ENCODE data around the gene MOV10. TPM values are rescaled to one million over a fixed set of nuclear protein-coding genes. Genes with fewer than 3 reads are reported as not detected.

Gene MOV10
- total and polyA plus RNA-seq, 9 of the 15 experiments (the other 6 are each of a cell fraction or from before 2014, with no cell fraction given) = 16.7 to 105 (median 49.5) TPM

DNA sequence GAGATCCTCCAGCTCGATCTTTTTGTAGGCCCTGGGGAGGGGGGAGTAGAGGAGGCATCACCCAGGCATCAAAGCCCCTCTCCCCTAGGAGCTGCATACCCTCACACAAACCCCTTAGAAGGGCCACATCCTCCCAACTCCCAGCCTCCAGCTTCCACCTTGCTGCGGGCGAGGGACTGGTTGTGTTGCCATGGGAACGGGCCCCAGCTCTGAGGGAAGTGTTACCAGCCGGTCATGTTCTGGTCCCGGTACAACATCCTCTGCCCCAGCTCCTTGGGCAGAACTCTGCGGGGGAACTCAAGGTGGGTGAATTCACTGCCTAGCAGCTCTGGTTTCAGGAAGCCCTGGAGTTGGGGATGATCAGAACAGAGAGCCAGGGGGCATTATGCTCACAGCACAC lies 36.6 kb downstream of the MOV10 start:
- Histone ChIP-seq H3K27me3 (ENCODE audit: control insufficient read depth in 2 of 2, insufficient read depth in 2 of 2, low read length in 2 of 2) (no peaks in the 10 kb centered on the region), H3K9ac (ENCODE audit: insufficient read depth in 1 of 2, low read depth in 2 of 2, low read length in 2 of 2) (peak overlapping the region in 1 of 2 experiments; percentile 24; a peak in 1 of 4 replicates), H4K20me1 (replicated peaks; ENCODE audit: control insufficient read depth, insufficient read depth, low read length) (no peaks in the 10 kb centered on the region), H3K4me2 (ENCODE audit: insufficient read depth, low read length) (no peak overlapping the region), H3K9me3 (replicated peaks; ENCODE audit: control insufficient read depth, insufficient read depth, low read depth, low read length) (no peaks in the 10 kb centered on the region), H3K27ac (ENCODE audit: extremely low read depth, low read depth, low read length) (no peak overlapping the region), H3K36me3 (ENCODE audit: control insufficient read depth, insufficient read depth, low read length) (no peaks in the 10 kb centered on the region), H3K79me2 (ENCODE audit: control insufficient read depth, insufficient read depth, low read length) (peaks cover 9% of the 10 kb centered on the region), H3K9me1 (ENCODE audit: control insufficient read depth, insufficient read depth, low read length) (no peaks in the 10 kb centered on the region), H3K4me1 (replicated peaks in 1 of 2; ENCODE audit: control insufficient read depth in 2 of 2, insufficient read depth in 2 of 2, low read length in 2 of 2) (peaks cover 24 to 39% of the 10 kb centered on the region in 2 experiments; a peak in 4 of 5 replicates), H3K4me3 (no peak overlapping the region), H2AFZ (ENCODE audit: low read depth, low read length) (no peak overlapping the region)
- no TSS peak for BruUV-seq (replicated peaks)
- intact Hi-C loops (cut with micrococcal nuclease) (loop anchor here (10.0 kb wide), 1 partner anchor 434 kb away; no protein-coding TSS in a partner anchor), in situ Hi-C loops (cut with MboI) (no loop called here)
- 39% methylated on average over 7 of the region's 7 CpGs for WGBS (ENCODE audit: insufficient coverage, low coverage, missing lambda C conversion rate)
- DNase-seq (ENCODE audit: extremely low read depth in 1 of 4, low spot score in 3 of 4) (no peak), FAIRE-seq (no peak), ATAC-seq (no peak)
- ChIA-PET CTCF (ENCODE audit: low intra/inter-chr PET ratio) (no interaction called here), POLR2A (interaction anchor here (0.6 to 0.9 kb wide), 3 partner anchors 11 to 1326 kb away, joined by 3 read pairs; no protein-coding TSS in a partner anchor)
- TF ChIP-seq NCOA2 (IDR thresholded peaks at IDR 0.05; ENCODE audit: partially characterized antibody in 2 of 2) (no peak), RFX1 (IDR thresholded peaks at IDR 0.05) (peak; percentile 85; the same call in 1 of the 2 replicates)

DNA sequence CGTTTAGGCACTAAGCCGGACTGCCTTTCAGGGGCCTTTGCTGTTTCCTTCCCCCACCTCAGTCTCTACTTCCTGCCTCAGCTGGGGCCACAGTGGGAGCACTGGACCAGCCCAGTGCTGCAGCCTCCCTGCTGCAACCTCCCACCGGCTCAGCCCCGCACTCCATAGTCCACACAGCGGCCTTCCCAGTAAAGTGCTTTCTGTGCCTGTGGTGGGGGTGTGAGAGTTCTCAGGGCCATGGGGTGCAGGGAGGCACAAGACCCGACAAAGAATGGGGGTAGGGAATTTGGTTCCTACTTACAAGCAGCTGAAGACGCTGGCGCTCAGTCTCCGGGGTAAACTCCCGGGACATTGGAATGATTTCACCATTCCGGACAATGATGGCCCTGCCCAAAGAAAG lies 37.2 kb downstream of the MOV10 start:
- Histone ChIP-seq H3K4me2 (ENCODE audit: insufficient read depth, low read length) (no peak overlapping the region), H3K9me3 (replicated peaks; ENCODE audit: control insufficient read depth, insufficient read depth, low read depth, low read length) (no peaks in the 10 kb centered on the region), H3K9me1 (ENCODE audit: control insufficient read depth, insufficient read depth, low read length) (no peaks in the 10 kb centered on the region), H3K27me3 (ENCODE audit: control insufficient read depth in 2 of 2, insufficient read depth in 2 of 2, low read length in 2 of 2) (no peaks in the 10 kb centered on the region), H2AFZ (ENCODE audit: low read depth, low read length) (no peak overlapping the region), H3K79me2 (ENCODE audit: control insufficient read depth, insufficient read depth, low read length) (peaks cover 3% of the 10 kb centered on the region), H3K36me3 (ENCODE audit: control insufficient read depth, insufficient read depth, low read length) (no peaks in the 10 kb centered on the region), H3K27ac (ENCODE audit: extremely low read depth, low read depth, low read length) (no peak overlapping the region), H3K4me1 (replicated peaks in 1 of 2; ENCODE audit: control insufficient read depth in 2 of 2, insufficient read depth in 2 of 2, low read length in 2 of 2) (peaks cover 28 to 37% of the 10 kb centered on the region in 2 experiments; a peak in 4 of 5 replicates), H3K4me3 (no peak overlapping the region), H4K20me1 (replicated peaks; ENCODE audit: control insufficient read depth, insufficient read depth, low read length) (no peaks in the 10 kb centered on the region), H3K9ac (ENCODE audit: insufficient read depth in 1 of 2, low read depth in 2 of 2, low read length in 2 of 2) (no peak overlapping the region; a peak in 1 of 4 replicates)
- no TSS peak for BruUV-seq (replicated peaks)
- no peak for ATAC-seq
- in situ Hi-C loops (cut with MboI) (no loop called here), intact Hi-C loops (cut with micrococcal nuclease) (loop anchor here (10.0 kb wide), 1 partner anchor 433 kb away; no protein-coding TSS in a partner anchor)
- no peak for TF ChIP-seq ZNF174 (CRISPR knock-in tag; IDR thresholded peaks at IDR 0.05)
- TF ChIP-seq, protein P1, sequence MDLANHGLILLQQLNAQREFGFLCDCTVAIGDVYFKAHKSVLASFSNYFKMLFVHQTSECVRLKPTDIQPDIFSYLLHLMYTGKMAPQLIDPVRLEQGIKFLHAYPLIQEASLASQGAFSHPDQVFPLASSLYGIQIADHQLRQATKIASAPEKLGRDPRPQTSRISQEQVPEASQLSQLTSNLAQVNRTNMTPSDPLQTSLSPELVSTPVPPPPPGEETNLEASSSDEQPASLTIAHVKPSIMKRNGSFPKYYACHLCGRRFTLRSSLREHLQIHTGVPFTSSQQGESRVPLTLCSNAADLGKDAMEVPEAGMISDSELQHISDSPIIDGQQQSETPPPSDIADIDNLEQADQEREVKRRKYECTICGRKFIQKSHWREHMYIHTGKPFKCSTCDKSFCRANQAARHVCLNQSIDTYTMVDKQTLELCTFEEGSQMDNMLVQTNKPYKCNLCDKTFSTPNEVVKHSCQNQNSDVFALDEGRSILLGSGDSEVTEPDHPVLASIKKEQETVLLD (IDR thresholded peaks at IDR 0.05) = no peak
- no peak for TF ChIP-seq KDM2B (CRISPR knock-in tag; IDR thresholded peaks at IDR 0.05)
- TF ChIP-seq ZNF717 (CRISPR knock-in tag; IDR thresholded peaks at IDR 0.05) = no peak
- TF ChIP-seq HMGN3 (IDR thresholded peaks at IDR 0.05; ENCODE audit: borderline replicate concordance, extremely low read depth, insufficient read length, low read depth, low read length) = no peak
- no peak for TF ChIP-seq ZFP1 (CRISPR knock-in tag; IDR thresholded peaks at IDR 0.05)
- ChIA-PET CTCF (ENCODE audit: low intra/inter-chr PET ratio) (no interaction called here), POLR2A (interaction anchor here (0.5 to 0.7 kb wide), 2 partner anchors 11 kb away, joined by 3 read pairs; no protein-coding TSS in a partner anchor)
- no peak for FAIRE-seq
- no peak for DNase-seq (ENCODE audit: extremely low read depth in 1 of 4, low spot score in 3 of 4)
- 73% methylated on average over 11 of the region's 11 CpGs for WGBS (ENCODE audit: insufficient coverage, low coverage, missing lambda C conversion rate)
